ENCODE results near the gene TAS2R19. TPM values are rescaled to one million over a fixed set of nuclear protein-coding genes. Genes with fewer than 3 reads are reported as not detected.

TAS2R19 gene
- total RNA-seq, 1 donor from 2014 or later = 3.3 TPM

DNA sequence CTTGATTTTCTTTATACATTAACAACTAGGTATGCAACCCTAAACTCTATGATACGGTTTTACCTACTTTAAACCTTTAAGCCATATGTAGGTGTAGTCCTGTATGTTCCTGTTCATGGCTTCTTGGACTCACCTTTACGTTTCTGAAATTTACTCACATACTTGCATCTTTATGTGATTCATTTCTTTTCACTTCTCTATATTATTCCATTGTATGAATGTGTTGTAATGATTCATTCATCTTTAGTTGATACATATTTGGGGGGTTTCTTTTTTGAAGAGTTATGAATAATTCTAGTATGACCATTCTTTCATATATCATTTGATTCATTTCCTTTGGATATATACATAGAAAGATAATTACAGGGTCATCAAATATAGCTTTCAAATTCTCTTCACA lies 33.3 kb downstream of the TAS2R19 start:
- no peaks in the 10 kb centered on the region for H3K4me1 Mint-ChIP-seq
- peaks cover 9% of the 10 kb centered on the region for H3K9me3 Mint-ChIP-seq
- H3K27me3 Mint-ChIP-seq (ENCODE audit: low read depth) = no peaks in the 10 kb centered on the region
- peaks cover 17% of the 10 kb centered on the region for H3K36me3 Mint-ChIP-seq (ENCODE audit: low read depth)
- TF ChIP-seq, protein P1, sequence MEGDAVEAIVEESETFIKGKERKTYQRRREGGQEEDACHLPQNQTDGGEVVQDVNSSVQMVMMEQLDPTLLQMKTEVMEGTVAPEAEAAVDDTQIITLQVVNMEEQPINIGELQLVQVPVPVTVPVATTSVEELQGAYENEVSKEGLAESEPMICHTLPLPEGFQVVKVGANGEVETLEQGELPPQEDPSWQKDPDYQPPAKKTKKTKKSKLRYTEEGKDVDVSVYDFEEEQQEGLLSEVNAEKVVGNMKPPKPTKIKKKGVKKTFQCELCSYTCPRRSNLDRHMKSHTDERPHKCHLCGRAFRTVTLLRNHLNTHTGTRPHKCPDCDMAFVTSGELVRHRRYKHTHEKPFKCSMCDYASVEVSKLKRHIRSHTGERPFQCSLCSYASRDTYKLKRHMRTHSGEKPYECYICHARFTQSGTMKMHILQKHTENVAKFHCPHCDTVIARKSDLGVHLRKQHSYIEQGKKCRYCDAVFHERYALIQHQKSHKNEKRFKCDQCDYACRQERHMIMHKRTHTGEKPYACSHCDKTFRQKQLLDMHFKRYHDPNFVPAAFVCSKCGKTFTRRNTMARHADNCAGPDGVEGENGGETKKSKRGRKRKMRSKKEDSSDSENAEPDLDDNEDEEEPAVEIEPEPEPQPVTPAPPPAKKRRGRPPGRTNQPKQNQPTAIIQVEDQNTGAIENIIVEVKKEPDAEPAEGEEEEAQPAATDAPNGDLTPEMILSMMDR (conservative IDR thresholded peaks at IDR 0.05) = no peak
- H3K27ac Mint-ChIP-seq (ENCODE audit: unreplicated experiment) = no peak overlapping the region
- DNase-seq (ENCODE audit: low read depth, low spot score) = no peak
- H3K4me3 Mint-ChIP-seq = no peak overlapping the region

DNA sequence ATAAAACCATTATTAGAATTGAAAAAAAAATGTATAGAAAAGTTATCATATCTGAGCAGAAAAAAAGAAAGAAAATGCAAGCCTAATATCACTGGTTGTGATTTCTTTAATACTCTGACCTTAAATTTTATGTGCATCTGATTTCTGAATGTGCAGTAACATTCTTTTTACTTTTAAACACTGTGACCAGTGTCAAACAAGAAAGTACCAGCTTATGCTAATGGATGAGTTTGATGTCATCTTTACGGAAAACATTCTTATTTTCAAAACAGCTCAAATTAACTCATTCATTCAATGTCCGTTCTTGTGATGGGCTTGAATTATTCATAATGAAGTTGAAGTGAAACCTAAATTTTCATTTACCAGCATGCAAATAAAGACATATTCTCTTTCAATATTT lies 35.6 kb downstream of the TAS2R19 start, which contains the start of gene TAS2R50:
TSS of gene TAS2R50 (minus strand) at position 101 of the 400 bp plus-strand sequence. CDS start at position 49, 52 bp downstream.
- TF ChIP-seq, protein P1 (conservative IDR thresholded peaks at IDR 0.05) = no peak
- Mint-ChIP-seq H3K27ac (ENCODE audit: unreplicated experiment) (no peak within 1 kb of the TSS), H3K36me3 (ENCODE audit: low read depth) (peaks cover 20% of the 10 kb centered on the region), H3K27me3 (ENCODE audit: low read depth) (no peaks in the 10 kb centered on the region), H3K9me3 (peaks cover 9% of the 10 kb centered on the region), H3K4me3 (no peak within 1 kb of the TSS), H3K4me1 (no peaks in the 10 kb centered on the region)
- no peak for DNase-seq (ENCODE audit: low read depth, low spot score)

DNA sequence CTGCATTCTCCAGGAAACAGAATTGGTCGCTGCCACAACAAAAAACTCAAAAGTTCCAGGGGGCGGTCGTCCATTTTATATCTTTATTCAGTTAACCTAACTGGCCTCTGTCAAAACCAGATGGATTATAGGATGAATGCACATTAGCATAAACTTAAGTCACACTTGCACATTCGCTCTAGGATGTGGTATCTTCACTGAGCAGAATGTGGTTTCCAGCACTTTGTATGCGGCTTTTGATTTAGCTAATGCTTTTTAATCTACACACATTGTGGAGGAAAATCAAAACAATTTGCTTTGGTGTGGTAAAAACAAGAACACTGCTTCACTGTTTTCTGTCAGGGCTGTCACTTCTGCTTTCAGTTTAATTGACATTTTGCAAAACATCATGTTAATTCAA lies 40.2 kb downstream of the TAS2R19 start:
- no peaks in the 10 kb centered on the region for H3K27me3 Mint-ChIP-seq (ENCODE audit: low read depth)
- DNase-seq (ENCODE audit: low read depth, low spot score) = no peak
- H3K4me1 Mint-ChIP-seq = no peaks in the 10 kb centered on the region
- TF ChIP-seq, protein P1 (conservative IDR thresholded peaks at IDR 0.05) = no peak
- H3K27ac Mint-ChIP-seq (ENCODE audit: unreplicated experiment) = no peak overlapping the region
- no peak overlapping the region for H3K4me3 Mint-ChIP-seq
- peaks cover 13% of the 10 kb centered on the region for H3K36me3 Mint-ChIP-seq (ENCODE audit: low read depth)
- H3K9me3 Mint-ChIP-seq = peaks cover 2% of the 10 kb centered on the region

DNA sequence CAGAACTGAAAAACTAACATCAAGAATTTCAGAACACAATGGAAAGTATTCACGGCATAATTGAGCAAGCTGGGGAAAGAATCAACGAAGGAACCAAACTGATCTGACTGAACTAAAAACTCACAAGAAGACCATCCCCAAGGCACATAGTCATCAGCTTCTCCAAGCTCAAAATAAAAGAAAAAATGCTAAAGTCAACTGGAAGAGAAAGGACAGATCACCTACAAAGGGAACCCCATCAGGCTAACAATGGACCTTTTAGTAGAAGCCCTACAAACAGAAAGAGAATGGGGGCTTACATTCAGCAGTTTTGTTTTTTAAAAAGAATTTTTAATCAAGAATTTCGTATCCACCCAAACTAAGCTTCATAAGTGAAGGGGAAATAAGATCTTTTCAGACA lies 47.5 kb downstream of the TAS2R19 start:
- peaks cover 15% of the 10 kb centered on the region for H3K4me1 Mint-ChIP-seq

More for the DNA sequence above, 47.5 kb downstream of the TAS2R19 start:
- peaks cover 20% of the 10 kb centered on the region for H3K36me3 Mint-ChIP-seq (ENCODE audit: low read depth)
- H3K9me3 Mint-ChIP-seq = peaks cover 16% of the 10 kb centered on the region
- H3K27ac Mint-ChIP-seq (ENCODE audit: unreplicated experiment) = no peak overlapping the region
- no peak overlapping the region for H3K4me3 Mint-ChIP-seq
- DNase-seq (ENCODE audit: low read depth, low spot score) = no peak
- TF ChIP-seq, protein P1 (conservative IDR thresholded peaks at IDR 0.05) = no peak
- H3K27me3 Mint-ChIP-seq (ENCODE audit: low read depth) = no peaks in the 10 kb centered on the region

Other genes starting within 250 kb of the TAS2R19 start
- gene TAS2R7, start 220.0 kb downstream of the TAS2R19 start, total RNA-seq = 0.21 TPM in 1 of 2 replicates, not detected in the other
- gene TAS2R8, start 215.3 kb downstream of the TAS2R19 start, total RNA-seq = not detected in 2 replicates
- gene TAS2R9, start 212.5 kb downstream of the TAS2R19 start, total RNA-seq = 0.39 TPM in 1 of 2 replicates, not detected in the other
- 1.1 and 1.2 TPM in 2 replicates for gene TAS2R10, start 196.3 kb downstream of the TAS2R19 start, total RNA-seq
- 3.3 and 6.9 TPM in 2 replicates for gene PRR4, start 173.1 kb downstream of the TAS2R19 start, total RNA-seq
- gene PRH1, start 138.4 kb downstream of the TAS2R19 start, total RNA-seq = 17.4 and 21.1 TPM in 2 replicates
- gene TAS2R13, start 113.1 kb downstream of the TAS2R19 start, total RNA-seq = 1.0 and 1.1 TPM in 2 replicates
- gene PRH2, start 93.4 kb downstream of the TAS2R19 start, total RNA-seq = not detected in 2 replicates
- gene TAS2R14, start 83.4 kb downstream of the TAS2R19 start, total RNA-seq = 1.7 and 2.1 TPM in 2 replicates
- gene TAS2R50, start 35.7 kb downstream of the TAS2R19 start, total RNA-seq = 1.0 and 1.3 TPM in 2 replicates
- gene TAS2R20, start 24.3 kb downstream of the TAS2R19 start, total RNA-seq = 1.1 TPM in 2 replicates
- gene TAS2R31, start 8.8 kb upstream of the TAS2R19 start, total RNA-seq = 2.1 and 2.5 TPM in 2 replicates
- 0.43 and 0.89 TPM in 2 replicates for gene TAS2R46, start 39.7 kb upstream of the TAS2R19 start, total RNA-seq
- gene TAS2R43, start 69.7 kb upstream of the TAS2R19 start, total RNA-seq = 0.30 and 0.47 TPM in 2 replicates
- gene TAS2R30, start 112.0 kb upstream of the TAS2R19 start, total RNA-seq = 1.4 and 1.9 TPM in 2 replicates
- gene SMIM10L1, start 148.6 kb upstream of the TAS2R19 start, total RNA-seq = 16.9 and 17.8 TPM in 2 replicates
- gene TAS2R42, start 164.3 kb upstream of the TAS2R19 start, total RNA-seq = not detected in 2 replicates
- not detected in 2 replicates for gene PRB3, start 247.1 kb upstream of the TAS2R19 start, total RNA-seq